K562 (cell line): ENCODE results near the gene TNMD. TPM values are rescaled to one million over a fixed set of nuclear protein-coding genes. Genes with fewer than 3 reads are reported as not detected.

ENCODE experiments used
- ATAC-seq: fragments of 200-7000 bp; cut with Tn5 transposase; 3 replicates; pipeline ENCODE4 v1.9.1; 2020; ENCODE audit warnings: moderate library complexity
- BruUV-seq: library from RNA; stranded (reverse); fragments of 400-500 nt; replicated peaks from 2 replicates; lab custom pipeline; 2021; lab: Mats Ljungman, UMichigan
- CTCF ChIA-PET: fragments of 300-600 bp; formaldehyde crosslinking; extraction: SDS; loops from one replicate; lab custom pipeline; 2021; ENCODE audit warnings: low intra/inter-chr PET ratio; lab: Yijun Ruan, JAX
- POLR2A ChIA-PET: fragments of 300-600, 350-650 bp; sonication (Branson Sonifier 250); formaldehyde crosslinking; extraction: SDS; loops from one replicate; lab custom pipeline; 2021; ENCODE audit warnings: antibody characterized with exemption, inconsistent platforms; lab: Yijun Ruan, JAX
- DNase-seq, 4 experiments: peaks; one replicate each; pipeline versions ENCODE4 v3.0.0 to v3.0.0-alpha.2; 2011 to 2018; ENCODE audit warnings: low spot score in 3 of 4, mixed read lengths in 3 of 4; ENCODE audit errors: extremely low read depth in 1 of 4
- FAIRE-seq: peaks from 2 replicates; lab custom pipeline; 2011; peaks lifted over from hg19 to GRCh38; lab: Jason Lieb, UNC
- H2AFZ ChIP-seq: 2 replicates; pipeline ENCODE4 v1.6.0; 2011; ENCODE audit warnings: low read depth, low read length, control low read depth, inconsistent platforms
- H3K27ac ChIP-seq: fragments of 200-600 bp; 3 replicates; pipeline ENCODE4 v1.8.0; 2011; ENCODE audit warnings: low read depth, mild to moderate bottlenecking, control low read depth, inconsistent platforms, low read length, moderate library complexity, mixed read lengths; ENCODE audit errors: extremely low read depth
- H3K27me3 ChIP-seq, 2 experiments: fragments of 300-600 bp in 1 of 2; 2 replicates in 1 of 2; 3 replicates in 1 of 2; pipeline versions ENCODE4 v1.6.0 to v1.8.0; 2011; ENCODE audit warnings: inconsistent platforms in 2 of 2, low read length in 2 of 2, mild to moderate bottlenecking in 1 of 2, mixed read lengths in 1 of 2, moderate library complexity in 1 of 2; ENCODE audit not compliant: control insufficient read depth in 2 of 2, insufficient read depth in 2 of 2
- H3K36me3 ChIP-seq: fragments of 300-600 bp; 3 replicates; pipeline ENCODE4 v1.8.0; 2011; ENCODE audit warnings: mild to moderate bottlenecking, low read length, inconsistent platforms; ENCODE audit not compliant: control insufficient read depth, insufficient read depth
- H3K4me1 ChIP-seq, 2 experiments: fragments of 200-600 bp in 1 of 2; replicated peaks in 1 of 2; 2 replicates in 1 of 2; 3 replicates in 1 of 2; pipeline versions ENCODE4 v1.5.1 to v1.8.0; 2011; ENCODE audit warnings: inconsistent platforms in 2 of 2, low read length in 2 of 2, mild to moderate bottlenecking in 1 of 2, mixed read lengths in 1 of 2, moderate library complexity in 1 of 2; ENCODE audit not compliant: control insufficient read depth in 2 of 2, insufficient read depth in 2 of 2
- H3K4me2 ChIP-seq: 2 replicates; pipeline ENCODE4 v1.6.1; 2011; ENCODE audit warnings: low read length, control low read depth, inconsistent platforms, mixed read lengths; ENCODE audit not compliant: insufficient read depth
- H3K4me3 ChIP-seq: fragments of 200-600 bp; sonication (generic), shearing (Covaris generic); 2 replicates; pipeline ENCODE4 v1.5.1; 2016; ENCODE audit warnings: control low read depth, inconsistent platforms
- H3K79me2 ChIP-seq: fragments of 200-600 bp; 3 replicates; pipeline ENCODE4 v1.8.0; 2011; ENCODE audit warnings: low read length, inconsistent platforms; ENCODE audit not compliant: control insufficient read depth, insufficient read depth
- H3K9ac ChIP-seq, 2 experiments: 2 replicates each; pipeline versions ENCODE4 v1.6.0 to v1.6.1; 2011; ENCODE audit warnings: low read depth in 2 of 2, low read length in 2 of 2, control low read depth in 1 of 2, inconsistent platforms in 1 of 2, mild to moderate bottlenecking in 1 of 2, mixed read lengths in 1 of 2; ENCODE audit not compliant: insufficient read depth in 1 of 2
- H3K9me1 ChIP-seq: one replicate; pipeline ENCODE4 v1.6.0; 2011; ENCODE audit warnings: inconsistent platforms, mild to moderate bottlenecking, low read length, moderate library complexity; ENCODE audit not compliant: control insufficient read depth, insufficient read depth
- H3K9me3 ChIP-seq: replicated peaks from 2 replicates; pipeline ENCODE4 v1.5.1; 2011; ENCODE audit warnings: low read depth, low read length, inconsistent platforms; ENCODE audit not compliant: control insufficient read depth, insufficient read depth
- H4K20me1 ChIP-seq: replicated peaks from 2 replicates; pipeline ENCODE4 v1.6.1; 2011; ENCODE audit warnings: low read length, inconsistent platforms, mixed read lengths; ENCODE audit not compliant: control insufficient read depth, insufficient read depth
- BHLHE40 ChIP-seq: IDR thresholded peaks from 2 replicates; pipeline ENCODE4 v1.6.1; 2011; ENCODE audit warnings: low read length, improper control_type of control experiment
- DEAF1 ChIP-seq: fragments of 450-650 bp; formaldehyde crosslinking; IDR thresholded peaks from 2 replicates; pipeline ENCODE4 v1.4.0; 2020; ENCODE audit warnings: mild to moderate bottlenecking, moderate library complexity
- FOXJ2 ChIP-seq: fragments of 200-800 bp; sonication (Bioruptor generic); IDR thresholded peaks from 2 replicates; pipeline ENCODE4 v1.6.1; 2016; ENCODE audit warnings: missing genetic modification characterization, missing compliant biosample characterization
- KDM4B ChIP-seq, 2 experiments: fragments of 450-650 bp in 1 of 2; sonication (generic) in 1 of 2; IDR thresholded peaks; 2 replicates each; pipeline ENCODE4 v1.6.1; 2016 to 2017; ENCODE audit warnings: borderline replicate concordance in 2 of 2, antibody characterized with exemption in 1 of 2, low read depth in 1 of 2, mild to moderate bottlenecking in 1 of 2
- MXD1 ChIP-seq: fragments of 250-450 bp; sonication (Bioruptor Pico); IDR thresholded peaks from 2 replicates; pipeline ENCODE4 v1.8.0; 2021; ENCODE audit warnings: borderline replicate concordance, mild to moderate bottlenecking, moderate library complexity; ENCODE audit not compliant: poor library complexity, severe bottlenecking
- NFRKB ChIP-seq: fragments of 450-650 bp; IDR thresholded peaks from 2 replicates; pipeline ENCODE4 v1.6.1; 2016; ENCODE audit warnings: low read depth
- THAP7 ChIP-seq: fragments of 250-450 bp; sonication (Bioruptor Pico); IDR thresholded peaks from 2 replicates; pipeline ENCODE4 v1.5.0; 2021
- THRAP3 ChIP-seq: fragments of 450-650 bp; IDR thresholded peaks from 2 replicates; pipeline ENCODE4 v1.6.1; 2016; ENCODE audit warnings: mild to moderate bottlenecking, inconsistent platforms, borderline replicate concordance
- ZBTB12 ChIP-seq: fragments of 250-450 bp; sonication (Bioruptor Pico); IDR thresholded peaks from 2 replicates; pipeline ENCODE4 v1.4.0; 2020
- ZNF124 ChIP-seq: sonication (generic); formaldehyde crosslinking; IDR thresholded peaks from 2 replicates; pipeline ENCODE4 v1.8.1; 2022; ENCODE audit warnings: missing genetic modification reagents
- ZNF140 ChIP-seq: fragments of 250-450 bp; sonication (Bioruptor Pico); IDR thresholded peaks from 2 replicates; pipeline ENCODE4 v1.8.0; 2021; ENCODE audit warnings: moderate library complexity, mild to moderate bottlenecking, inconsistent platforms
- ZNF239 ChIP-seq: fragments of 250-450 bp; sonication (Bioruptor Pico); IDR thresholded peaks from 2 replicates; pipeline ENCODE4 v1.4.0; 2020; ENCODE audit warnings: mild to moderate bottlenecking
- ZNF24 ChIP-seq: fragments of 450-650 bp; IDR thresholded peaks from 2 replicates; pipeline ENCODE4 v1.6.1; 2016
- ZNF384 ChIP-seq: IDR thresholded peaks from 2 replicates; pipeline ENCODE4 v1.6.1; 2012; ENCODE audit warnings: low read depth, low read length, improper control_type of control experiment
- ZNF830 ChIP-seq: fragments of 250-450 bp; sonication (Bioruptor Pico); IDR thresholded peaks from 2 replicates; pipeline ENCODE4 v1.5.0; 2021; ENCODE audit warnings: mild to moderate bottlenecking
- WGBS: fragments of 100-300 bp; shearing (Covaris generic); methylation state at CpG from one replicate; pipeline ENCODE4 v1.1.6; 2016; ENCODE audit warnings: low coverage, mixed read lengths; ENCODE audit not compliant: insufficient coverage; ENCODE audit errors: missing lambda C conversion rate; 5-methylcytosine and 5-hydroxymethylcytosine counted together
- in situ Hi-C: fragments of 300-500 bp; cut with MboI; formaldehyde crosslinking; loops from 4 replicates; pipeline ENCODE4 v1.15.0; 2018; ENCODE audit warnings: inconsistent platforms, mixed read lengths
- intact Hi-C: fragments of 100-400 bp; cut with micrococcal nuclease; formaldehyde crosslinking; loops from 2 replicates; pipeline ENCODE4 v1.14.2; 2022
- polyA plus RNA-seq, 8 experiments: library from polyadenylated mRNA; depleted of rRNA in 4 of 8; stranded (reverse) in 5 of 8; unstranded in 3 of 8; fragments of >200 nt; fragmentation: Nextera tagmentation in 2 of 8; fragmentation: Illumina TruSeq in 1 of 8; extraction: Ambion mirVana in 2 of 8; extraction: Trizol in 1 of 8; gene quantifications; 2 replicates each; pipeline versions ENCODE4 v1.2.1 to v1.2.3, GENCODE V29; 2011 to 2014; ENCODE audit warnings: inconsistent platforms in 1 of 8, missing spikeins in 1 of 8
- total RNA-seq, 7 experiments: library from RNA; depleted of rRNA in 6 of 7; stranded (reverse); fragments of >200 nt in 6 of 7; fragmentation: Illumina TruSeq in 2 of 7; extraction: Trizol in 2 of 7; gene quantifications; 2 replicates each; pipeline versions ENCODE4 v1.2.1 to v1.2.3, GENCODE V29; 2011 to 2021; ENCODE audit warnings: low replicate concordance in 1 of 7

TNMD gene
- total and polyA plus RNA-seq, 9 of the 15 experiments (the other 6 are each of a cell fraction or from before 2014, with no cell fraction given), result not detected

- 0% methylated on average over 2 of the region's 2 CpGs for WGBS
- Histone ChIP-seq H3K4me2 (no peak overlapping the region), H3K36me3 (no peaks in the 10 kb centered on the region), H3K27me3 (no peaks in the 10 kb centered on the region), H3K4me1 (no peaks in the 10 kb centered on the region), H3K4me3 (no peak overlapping the region), H3K79me2 (no peaks in the 10 kb centered on the region), H3K9me1 (no peaks in the 10 kb centered on the region), H3K9ac (no peak overlapping the region), H3K9me3 (no peaks in the 10 kb centered on the region), H2AFZ (no peak overlapping the region), H4K20me1 (no peaks in the 10 kb centered on the region), H3K27ac (no peak overlapping the region)
- no peak for FAIRE-seq
- in situ Hi-C loops, result no loop called here
- ATAC-seq, result no peak
- TF ChIP-seq BHLHE40 (no peak), ZNF239 (CRISPR knock-in tag) (no peak), FOXJ2 (tag) (no peak), THAP7 (CRISPR knock-in tag) (no peak), ZNF140 (CRISPR knock-in tag) (no peak), KDM4B (IDR thresholded peaks at IDR 0.05; ENCODE audit: borderline replicate concordance in 2 of 2, low read depth in 1 of 2) (no peak), ZNF124 (CRISPR knock-in tag) (no peak), ZNF24 (no peak), THRAP3 (no peak), NFRKB (no peak), MXD1 (CRISPR knock-in tag) (no peak), ZBTB12 (no peak), ZNF830 (CRISPR knock-in tag) (no peak), ZNF384 (no peak), DEAF1 (no peak)
- intact Hi-C loops, result no loop called here
- CTCF ChIA-PET, result no interaction called here
- no peak for DNase-seq
- no TSS peak for BruUV-seq
- POLR2A ChIA-PET, result no interaction called here
These were observed 11.9 kb downstream of the TNMD start for GRCh38 chrX:100596601-100597000.
